Spleen (tissue), 7 donors: ENCODE measurements around the gene IL22.

ENCODE experiments used
- CTCF ChIP-seq, 11 experiments: fragments of 200-600 bp in 7 of 11; fragments of 450-650 bp in 4 of 11; sonication (generic) in 4 of 11; IDR thresholded peaks in 8 of 11; conservative IDR thresholded peaks in 3 of 11; 1 replicate in 7 of 11; 2 replicates in 4 of 11; pipeline versions ENCODE4 v1.4.0 to v1.8.0; 2016 to 2021; ENCODE audit warnings: antibody characterized with exemption in 11 of 11, inconsistent platforms in 4 of 11, mild to moderate bottlenecking in 1 of 11
- POLR2A ChIP-seq, 3 donors: fragments of 450-650 bp; IDR thresholded peaks; one replicate each; pipeline ENCODE4 v1.5.1; 2017; ENCODE audit warnings: antibody characterized with exemption in 3 of 3, mild to moderate bottlenecking in 1 of 3
- donor health status: DM: no; HTN: no; CAD: no; lungs with moderate emphysema.
- donor health status: DM: no; HTN: no; CAD: no.
- donor health status: DM: no; HTN: no; CAD: no.

- no peak for TF ChIP-seq CTCF (IDR thresholded peaks at IDR 0.05 in 8 of 11, conservative IDR thresholded peaks at IDR 0.05 in 3 of 11)
- TF ChIP-seq POLR2A (IDR thresholded peaks at IDR 0.05) = no peak
Measured at GRCh38 chr12:68237078-68237477, 16.3 kb downstream of the IL22 start.
